ENCODE results near the gene ADGRE3. TPM values are rescaled to one million over a fixed set of nuclear protein-coding genes. Genes with fewer than 3 reads are reported as not detected.

Gene ADGRE3
- total and polyA plus RNA-seq, 2 of the 8 experiments (the other 6 are each of a cell fraction or from before 2014, with no cell fraction given): not detected

GRCh38 chr19:14669940-14670339 is 4.7 kb downstream of the ADGRE3 start (continued):
- TF ChIP-seq SUZ12 (IDR thresholded peaks at IDR 0.05; ENCODE audit: low read length) (no peak), POU5F1 (IDR thresholded peaks at IDR 0.05; ENCODE audit: low read depth, low read length) (no peak), TEAD4 (IDR thresholded peaks at IDR 0.05; ENCODE audit: low read depth, low read length) (no peak)
